ENCODE measurements around the gene PAEP.

DNA sequence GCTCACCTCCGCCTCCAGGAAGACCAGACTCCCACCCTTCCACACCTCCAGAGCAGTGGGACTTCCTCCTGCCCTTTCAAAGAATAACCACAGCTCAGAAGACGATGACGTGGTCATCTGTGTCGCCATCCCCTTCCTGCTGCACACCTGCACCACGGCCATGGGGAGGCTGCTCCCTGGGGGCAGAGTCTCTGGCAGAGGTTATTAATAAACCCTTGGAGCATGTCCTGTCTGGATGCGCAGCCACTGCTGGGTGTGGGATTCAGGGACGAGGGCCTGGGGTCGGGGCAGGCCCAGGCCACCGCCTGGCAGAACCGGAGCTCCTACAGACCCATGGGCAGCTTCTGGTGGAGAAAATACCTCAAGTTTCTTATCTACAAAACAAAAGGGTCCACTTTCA, 5.0 kb downstream of the PAEP start:
- no peak for TF ChIP-seq POLR2A (IDR thresholded peaks at IDR 0.05)
- TF ChIP-seq, protein P1, sequence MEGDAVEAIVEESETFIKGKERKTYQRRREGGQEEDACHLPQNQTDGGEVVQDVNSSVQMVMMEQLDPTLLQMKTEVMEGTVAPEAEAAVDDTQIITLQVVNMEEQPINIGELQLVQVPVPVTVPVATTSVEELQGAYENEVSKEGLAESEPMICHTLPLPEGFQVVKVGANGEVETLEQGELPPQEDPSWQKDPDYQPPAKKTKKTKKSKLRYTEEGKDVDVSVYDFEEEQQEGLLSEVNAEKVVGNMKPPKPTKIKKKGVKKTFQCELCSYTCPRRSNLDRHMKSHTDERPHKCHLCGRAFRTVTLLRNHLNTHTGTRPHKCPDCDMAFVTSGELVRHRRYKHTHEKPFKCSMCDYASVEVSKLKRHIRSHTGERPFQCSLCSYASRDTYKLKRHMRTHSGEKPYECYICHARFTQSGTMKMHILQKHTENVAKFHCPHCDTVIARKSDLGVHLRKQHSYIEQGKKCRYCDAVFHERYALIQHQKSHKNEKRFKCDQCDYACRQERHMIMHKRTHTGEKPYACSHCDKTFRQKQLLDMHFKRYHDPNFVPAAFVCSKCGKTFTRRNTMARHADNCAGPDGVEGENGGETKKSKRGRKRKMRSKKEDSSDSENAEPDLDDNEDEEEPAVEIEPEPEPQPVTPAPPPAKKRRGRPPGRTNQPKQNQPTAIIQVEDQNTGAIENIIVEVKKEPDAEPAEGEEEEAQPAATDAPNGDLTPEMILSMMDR (IDR thresholded peaks at IDR 0.05) = no peak

Data from body of pancreas (tissue), 4 donors.